ENCODE results near the gene DLX4.

- TF ChIP-seq CTCF (IDR thresholded peaks at IDR 0.05; ENCODE audit: insufficient read depth, low read depth, low read length): no peak
- no peak for TF ChIP-seq EZH2 (IDR thresholded peaks at IDR 0.05; ENCODE audit: insufficient read depth, low read length)
These were observed 29.7 kb upstream of the DLX4 start for GRCh38 chr17:49939318-49939717.

Measured in astrocyte (in vitro differentiated cells and primary cell).